GM12878 (cell line): ENCODE results near the gene LRRC74B. TPM values are rescaled to one million over a fixed set of nuclear protein-coding genes. Genes with fewer than 3 reads are reported as not detected.
A peak's percentile ranks its signal among the peaks of the same experiment; 100 is the strongest.

Experiments used
- BHLHE40 ChIP-seq, 2 experiments: fragments of 450-650 bp in 1 of 2; IDR thresholded peaks; 2 replicates each; pipeline ENCODE4 v1.6.1; 2011 to 2017; ENCODE audit warnings: low read depth in 2 of 2, borderline replicate concordance in 1 of 2, improper control_type of control experiment in 1 of 2, low read length in 1 of 2, mild to moderate bottlenecking in 1 of 2
- BRCA1 ChIP-seq: IDR thresholded peaks from 2 replicates; pipeline ENCODE4 v1.6.1; 2011; ENCODE audit warnings: low read depth, low read length, improper control_type of control experiment
- CBFB ChIP-seq: IDR thresholded peaks from 2 replicates; pipeline ENCODE4 v1.6.1; 2016; ENCODE audit warnings: antibody characterized with exemption, low read depth
- CBX3 ChIP-seq: fragments of 200-600 bp; sonication (generic); IDR thresholded peaks from 2 replicates; pipeline ENCODE4 v1.6.1; 2016; ENCODE audit warnings: low read depth, borderline replicate concordance
- E2F4 ChIP-seq: IDR thresholded peaks from 2 replicates; pipeline ENCODE4 v1.6.1; 2012; ENCODE audit warnings: low read depth, low read length, improper control_type of control experiment
- E2F8 ChIP-seq: fragments of 450-650 bp; IDR thresholded peaks from 2 replicates; pipeline ENCODE4 v1.6.1; 2018; ENCODE audit warnings: mild to moderate bottlenecking, low read depth, moderate library complexity; ENCODE audit not compliant: partially characterized antibody
- EGR1 ChIP-seq, 2 experiments: IDR thresholded peaks; 1 replicate in 1 of 2; 2 replicates in 1 of 2; pipeline ENCODE4 v1.6.1; 2011 to 2012; ENCODE audit warnings: low read depth in 2 of 2, low read length in 2 of 2, borderline replicate concordance in 1 of 2, mild to moderate bottlenecking in 1 of 2, moderate library complexity in 1 of 2
- ETV6 ChIP-seq, 2 experiments: fragments of 450-650 bp in 1 of 2; IDR thresholded peaks in 1 of 2; conservative IDR thresholded peaks in 1 of 2; 2 replicates each; pipeline ENCODE4 v1.6.1; 2014; ENCODE audit warnings: antibody characterized with exemption in 1 of 2, borderline replicate concordance in 1 of 2, low read depth in 1 of 2, mild to moderate bottlenecking in 1 of 2, moderate library complexity in 1 of 2
- FOXM1 ChIP-seq: IDR thresholded peaks from 2 replicates; pipeline ENCODE4 v1.6.1; 2012; ENCODE audit warnings: low read depth, mild to moderate bottlenecking, inconsistent platforms, low read length, moderate library complexity
- HDAC6 ChIP-seq: fragments of 200-600 bp; sonication (generic); IDR thresholded peaks from one replicate; pipeline ENCODE4 v1.8.0; 2017; ENCODE audit warnings: antibody characterized with exemption; ENCODE audit not compliant: unreplicated experiment
- IRF4 ChIP-seq: IDR thresholded peaks from 2 replicates; pipeline ENCODE4 v1.6.1; 2011; ENCODE audit warnings: low read depth, low read length
- POLR2AphosphoS2 ChIP-seq: IDR thresholded peaks from 2 replicates; pipeline ENCODE4 v1.6.1; 2011; ENCODE audit warnings: low read depth, mild to moderate bottlenecking, low read length, improper control_type of control experiment, moderate library complexity
- RB1 ChIP-seq: fragments of 450-650 bp; formaldehyde crosslinking; IDR thresholded peaks from 2 replicates; pipeline ENCODE4 v1.6.1; 2017; ENCODE audit warnings: mild to moderate bottlenecking, borderline replicate concordance
- SMAD5 ChIP-seq: IDR thresholded peaks from 2 replicates; pipeline ENCODE4 v1.6.1; 2016; ENCODE audit warnings: antibody characterized with exemption, low read depth
- SPI1 ChIP-seq: IDR thresholded peaks from 2 replicates; pipeline ENCODE4 v1.6.1; 2011; ENCODE audit warnings: low read depth, mild to moderate bottlenecking, low read length, moderate library complexity, borderline replicate concordance; ENCODE audit not compliant: insufficient read depth
- STAT1 ChIP-seq: fragments of 450-650 bp; conservative IDR thresholded peaks from 2 replicates; pipeline ENCODE4 v1.6.1; 2014; ENCODE audit warnings: antibody characterized with exemption, mild to moderate bottlenecking
- ZBTB33 ChIP-seq: fragments of 450-650 bp; IDR thresholded peaks from 2 replicates; pipeline ENCODE4 v1.6.1; 2017; ENCODE audit warnings: mild to moderate bottlenecking
- ZBTB4 ChIP-seq: fragments of 450-650 bp; formaldehyde crosslinking; IDR thresholded peaks from 2 replicates; pipeline ENCODE4 v1.4.0; 2022; ENCODE audit warnings: mild to moderate bottlenecking, moderate library complexity
- ZNF274 ChIP-seq: IDR thresholded peaks from one replicate; pipeline ENCODE4 v1.8.0; 2011; ENCODE audit not compliant: insufficient read length, insufficient read depth
- polyA plus RNA-seq, 11 experiments: library from polyadenylated mRNA; depleted of rRNA in 4 of 11; unstranded in 6 of 11; stranded (reverse) in 5 of 11; fragments of >200 nt; fragmentation: Nextera tagmentation in 4 of 11; fragmentation: Illumina TruSeq in 1 of 11; extraction: Ambion mirVana in 4 of 11; extraction: Trizol in 1 of 11; gene quantifications; 1 replicate in 1 of 11; 2 replicates in 10 of 11; pipeline versions ENCODE4 v1.2.1 to v1.2.3, GENCODE V29; 2011 to 2016; ENCODE audit warnings: inconsistent platforms in 2 of 11, missing spikeins in 2 of 11, low read depth in 1 of 11
- total RNA-seq, 4 experiments: library from RNA; depleted of rRNA in 3 of 4; stranded (reverse); fragments of >200 nt in 3 of 4; fragmentation: Illumina TruSeq in 1 of 4; extraction: Trizol in 1 of 4; gene quantifications; 2 replicates each; pipeline versions ENCODE4 v1.2.1 to v1.2.3, GENCODE V29; 2013 to 2021

The LRRC74B gene
- total and polyA plus RNA-seq, 10 of the 15 experiments (the other 5 are each of a cell fraction or from before 2014, with no cell fraction given), result not detected

- TF ChIP-seq ZBTB4 (no peak), E2F4 (no peak), BHLHE40 (IDR thresholded peaks at IDR 0.05; ENCODE audit: borderline replicate concordance in 1 of 2, low read depth in 2 of 2, low read length in 1 of 2) (peak in 1 of 2 experiments; percentile 58; a peak in 1 of 4 replicates), ETV6 (conservative IDR thresholded peaks at IDR 0.05 in 1 of 2, IDR thresholded peaks at IDR 0.05 in 1 of 2; ENCODE audit: borderline replicate concordance in 1 of 2, low read depth in 1 of 2) (no peak), POLR2AphosphoS2 (no peak), EGR1 (IDR thresholded peaks at IDR 0.05; ENCODE audit: borderline replicate concordance in 1 of 2, low read depth in 2 of 2, low read length in 2 of 2) (no peak), FOXM1 (no peak), BRCA1 (no peak), E2F8 (no peak), HDAC6 (no peak), ZNF274 (no peak), SMAD5 (no peak), CBFB (0 out of 2 replicates have a peak, but pooled peaks have one; percentile 34), IRF4 (no peak), ZBTB33 (no peak), SPI1 (no peak), RB1 (no peak), STAT1 (no peak), CBX3 (no peak)
These were observed at the start of gene LRRC74B (continued) for GRCh38 chr22:21045585-21046294.
